GM19351 (cell line): ENCODE results near the gene RAD23B.
"Not testable (repeated sequence)": the region's sequence is repeated elsewhere in the genome, so short reads cannot be mapped to it uniquely, and the experiment has no call there.

Experiments
- ATAC-seq: cut with Tn5 transposase; IDR thresholded peaks from one replicate; pipeline ENCODE4 v1.9.1; 2021; ENCODE audit warnings: mild to moderate bottlenecking, moderate library complexity; ENCODE audit not compliant: unreplicated experiment

Gene RAD23B

DNA sequence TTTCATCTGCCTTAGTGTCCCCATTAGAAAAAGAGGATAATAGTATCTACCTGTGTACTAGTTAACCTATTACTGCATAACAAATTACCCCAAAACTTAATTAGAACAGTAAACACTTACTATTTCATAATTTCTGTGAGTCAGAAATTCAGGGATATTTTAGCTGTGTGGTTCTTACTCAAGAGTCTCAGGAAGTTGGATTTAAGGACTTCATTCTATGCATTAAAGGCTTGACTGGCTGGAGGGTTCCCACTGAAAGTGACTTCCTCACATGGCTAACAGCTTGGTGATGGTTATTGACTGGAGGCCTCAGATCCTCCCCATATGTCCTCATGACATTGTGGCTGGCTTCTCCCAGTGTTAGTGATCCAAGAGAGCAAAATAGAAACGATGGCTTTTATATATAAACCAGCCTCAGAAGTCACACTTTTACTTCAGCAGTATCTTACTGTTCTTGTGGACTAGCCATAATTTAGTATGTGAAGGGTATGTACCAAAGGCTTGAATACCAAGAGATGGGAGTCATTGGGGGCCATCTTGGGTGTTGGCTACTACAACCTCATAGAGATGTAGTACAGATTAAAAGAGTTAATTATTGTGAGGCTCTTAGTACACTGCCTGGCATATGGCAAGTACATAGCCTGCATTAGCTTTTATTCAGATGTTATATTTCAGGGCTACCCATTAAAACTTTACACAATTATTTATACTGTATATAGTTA lies 9.9 kb downstream of the RAD23B start:
- ATAC-seq, result no peak

DNA sequence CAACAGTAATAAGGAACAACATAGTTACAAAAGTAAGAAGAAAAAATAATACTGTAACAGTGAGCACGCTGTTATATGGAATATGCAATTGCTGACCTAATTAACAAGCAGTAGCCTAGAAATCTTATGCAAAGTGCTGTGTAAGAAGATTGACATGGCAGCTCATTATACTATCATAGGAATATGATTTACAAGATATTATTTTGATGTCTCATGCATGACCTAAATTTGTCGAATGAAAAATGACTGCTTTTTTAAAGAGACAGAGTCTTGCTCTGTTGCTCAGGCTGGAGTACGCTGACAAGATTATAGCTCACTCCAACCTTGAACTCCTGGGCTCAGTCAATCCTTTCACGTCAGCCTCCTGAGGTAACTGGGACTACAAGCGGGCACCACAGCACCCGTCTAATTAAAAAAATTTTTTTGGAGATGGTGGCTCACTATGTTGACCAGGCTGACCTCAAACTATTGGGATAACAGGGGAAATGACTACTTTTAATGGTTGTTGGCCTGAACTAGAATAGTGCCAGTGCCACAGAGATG lies 10.5 kb downstream of the RAD23B start:
- ATAC-seq, result no peak

DNA sequence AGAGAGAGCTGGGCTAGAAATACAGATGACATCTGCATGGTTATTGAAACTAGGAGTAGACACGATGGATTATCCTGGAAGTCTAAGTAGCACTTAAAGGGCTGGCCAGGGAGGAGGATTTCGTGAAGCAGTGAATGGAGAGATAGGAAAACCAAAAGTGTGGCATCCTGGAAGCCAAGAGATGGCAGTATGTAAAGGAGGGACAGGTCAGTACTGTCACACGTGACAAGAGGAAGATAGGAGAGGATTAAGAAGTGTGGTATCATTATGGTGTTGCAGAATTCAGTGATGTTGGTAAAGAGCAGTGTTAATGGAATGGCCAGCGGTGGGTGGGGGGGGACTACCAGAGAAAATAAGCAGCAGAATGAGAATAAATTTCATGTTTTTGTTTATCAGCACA lies 11.7 kb downstream of the RAD23B start:
- ATAC-seq, result no peak

DNA sequence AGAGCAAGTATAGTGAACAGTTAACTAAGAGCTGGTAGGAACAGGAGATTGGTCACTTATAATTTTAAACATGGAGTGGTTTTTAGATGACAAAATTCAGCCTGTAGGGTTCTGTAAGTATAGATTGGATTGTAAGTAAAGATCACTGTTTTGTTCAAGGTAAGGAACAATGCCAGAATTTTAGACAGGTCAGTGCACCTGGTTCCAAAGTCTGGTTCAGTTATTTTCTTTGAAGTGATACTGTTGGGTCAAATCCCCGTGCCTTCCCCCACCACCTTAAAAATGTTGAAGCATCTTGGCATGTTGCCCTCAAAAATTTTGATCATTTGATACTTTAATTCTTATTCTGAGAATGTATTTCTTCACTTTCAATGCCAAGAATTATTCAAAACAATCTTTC lies 12.9 kb downstream of the RAD23B start:
- no peak for ATAC-seq

DNA sequence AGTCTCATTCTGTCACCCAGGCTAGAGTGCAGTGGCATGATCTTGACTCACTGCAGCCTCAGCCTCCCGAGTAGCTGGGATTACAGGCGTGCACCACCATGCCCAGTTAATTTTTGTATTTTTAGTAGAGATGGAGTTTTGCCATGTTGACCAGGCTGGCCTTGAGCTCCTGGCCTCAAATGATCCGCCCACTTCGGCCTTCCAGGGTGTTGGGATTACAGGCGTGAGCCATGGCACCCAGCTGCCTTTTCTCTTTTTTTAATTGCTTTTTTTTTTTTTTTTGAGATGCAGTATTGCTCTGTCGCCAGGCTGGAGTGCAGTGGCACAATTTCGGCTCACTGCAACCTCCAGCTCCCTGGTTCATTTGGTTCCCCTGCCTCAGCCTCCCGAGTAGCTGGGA lies 13.5 kb downstream of the RAD23B start:
- not testable (repeated sequence) for ATAC-seq

DNA sequence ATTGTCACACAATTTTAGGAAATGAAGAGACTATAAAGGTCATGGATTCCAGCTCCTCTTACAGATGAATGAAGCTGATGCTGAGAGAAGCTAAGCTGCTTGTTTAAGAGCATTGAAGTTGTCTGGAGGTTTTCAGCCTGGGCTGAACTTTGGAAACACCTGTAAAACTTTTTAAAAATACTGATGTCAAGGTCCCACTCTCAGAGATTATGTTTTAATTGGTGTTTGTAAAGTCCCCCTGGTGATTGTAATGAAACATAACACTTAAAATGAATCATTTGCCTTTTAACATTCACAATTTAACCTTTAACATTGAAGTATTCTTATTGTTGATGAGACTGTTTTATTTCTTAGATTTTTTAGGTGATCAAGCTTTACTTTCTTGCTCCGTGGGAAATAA lies 16.4 kb downstream of the RAD23B start:
- ATAC-seq, result no peak

DNA sequence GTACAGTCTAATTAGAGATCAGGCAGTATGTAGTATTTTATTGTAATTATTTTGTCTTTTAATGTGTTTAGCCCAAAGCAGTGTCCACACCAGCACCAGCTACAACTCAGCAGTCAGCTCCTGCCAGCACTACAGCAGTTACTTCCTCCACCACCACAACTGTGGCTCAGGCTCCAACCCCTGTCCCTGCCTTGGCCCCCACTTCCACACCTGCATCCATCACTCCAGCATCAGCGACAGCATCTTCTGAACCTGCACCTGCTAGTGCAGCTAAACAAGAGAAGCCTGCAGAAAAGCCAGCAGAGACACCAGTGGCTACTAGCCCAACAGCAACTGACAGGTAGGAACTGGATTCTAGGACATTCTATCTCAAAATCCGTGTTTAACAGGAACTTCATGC lies 23.2 kb downstream of the RAD23B start:
- no peak for ATAC-seq

DNA sequence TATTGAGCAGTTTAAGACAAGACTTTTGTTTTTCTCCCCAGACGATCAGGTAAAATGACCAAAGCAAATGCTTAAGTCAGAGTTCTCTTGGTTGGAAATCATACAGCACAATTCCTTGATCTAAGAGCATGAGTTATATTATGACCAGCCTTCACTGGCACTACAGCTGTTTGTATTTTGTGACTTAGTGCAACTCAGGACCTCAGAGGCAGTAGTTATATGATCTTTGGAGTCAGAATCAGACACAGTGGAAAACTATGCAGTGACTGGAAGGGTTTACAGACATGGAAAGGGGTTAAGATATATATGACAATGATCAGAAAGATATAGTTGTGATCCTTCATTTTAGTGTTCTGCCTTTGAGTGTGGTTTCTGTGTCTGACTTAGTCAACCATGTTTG lies 24.3 kb downstream of the RAD23B start:
- ATAC-seq, result no peak

DNA sequence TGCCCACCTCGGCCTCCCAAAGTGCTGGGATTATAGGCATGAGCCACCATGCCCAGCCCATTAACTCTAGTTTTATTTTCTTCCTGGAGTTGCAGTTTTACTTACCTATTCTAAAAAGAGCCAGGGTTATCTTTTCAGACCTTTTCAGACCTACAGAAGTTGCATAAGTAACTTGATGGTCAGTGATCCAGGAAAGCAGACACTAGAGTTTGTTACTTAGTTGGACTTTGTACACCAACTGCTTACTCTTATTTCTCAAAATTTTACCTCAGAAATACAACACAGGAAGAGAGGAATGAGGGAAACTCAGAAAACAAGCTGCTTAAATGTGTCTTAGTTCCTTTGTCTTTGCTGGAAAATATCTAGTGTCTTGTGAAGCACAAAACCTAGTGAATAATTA lies 25.4 kb downstream of the RAD23B start:
- ATAC-seq, result no peak

DNA sequence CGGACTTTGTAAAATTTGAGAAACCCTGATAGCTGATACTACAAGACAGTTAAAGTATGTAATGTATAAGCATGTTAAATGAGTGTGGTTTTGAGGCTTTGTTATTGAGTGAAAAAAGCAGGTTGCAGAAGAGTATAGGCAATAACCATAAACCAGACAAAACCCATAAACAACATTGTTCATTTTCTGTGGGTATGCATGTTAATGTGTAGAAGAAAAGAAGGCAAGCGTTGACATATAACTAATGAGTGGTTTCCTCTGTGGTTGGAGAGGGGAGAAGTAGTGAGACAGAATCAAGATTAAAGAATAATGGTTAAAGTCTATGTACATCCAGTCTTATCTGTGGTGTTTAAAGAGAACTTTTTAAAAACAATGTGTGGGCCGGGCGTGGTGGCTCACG lies 26.2 kb downstream of the RAD23B start:
- ATAC-seq, result no peak

DNA sequence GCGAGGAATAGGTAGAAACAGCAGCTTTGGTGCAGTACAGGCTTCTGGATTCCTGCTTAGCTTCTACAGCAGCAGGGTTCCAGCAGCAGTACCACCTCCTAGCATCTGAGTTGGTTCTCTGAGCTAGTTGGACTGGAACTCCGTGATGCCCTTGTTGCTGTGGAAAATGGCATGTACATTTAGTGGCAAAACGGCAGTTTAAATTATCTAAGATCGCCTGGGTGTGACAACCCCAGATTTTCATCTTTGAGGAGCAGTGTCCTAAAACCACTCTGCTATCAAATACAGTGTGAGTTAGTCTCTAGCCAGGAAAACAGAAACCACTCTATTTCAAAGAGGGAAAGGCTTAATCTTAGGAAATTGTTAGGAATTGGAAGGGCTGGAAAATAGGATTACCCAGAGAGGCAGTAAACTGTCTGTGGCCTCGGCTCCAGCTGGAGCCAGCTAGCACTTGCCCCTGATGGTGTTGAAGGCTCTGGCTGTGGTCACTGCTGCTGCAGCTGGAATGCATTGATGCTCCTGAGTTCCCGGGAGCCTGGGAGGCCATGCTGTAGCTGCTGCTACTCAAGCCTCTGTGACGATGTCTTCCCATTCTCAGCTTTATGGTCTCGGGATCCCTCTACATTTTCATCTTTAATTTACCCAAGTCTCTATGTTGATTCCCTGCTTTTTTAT lies 29.4 kb downstream of the RAD23B start:
- ATAC-seq, result no peak

DNA sequence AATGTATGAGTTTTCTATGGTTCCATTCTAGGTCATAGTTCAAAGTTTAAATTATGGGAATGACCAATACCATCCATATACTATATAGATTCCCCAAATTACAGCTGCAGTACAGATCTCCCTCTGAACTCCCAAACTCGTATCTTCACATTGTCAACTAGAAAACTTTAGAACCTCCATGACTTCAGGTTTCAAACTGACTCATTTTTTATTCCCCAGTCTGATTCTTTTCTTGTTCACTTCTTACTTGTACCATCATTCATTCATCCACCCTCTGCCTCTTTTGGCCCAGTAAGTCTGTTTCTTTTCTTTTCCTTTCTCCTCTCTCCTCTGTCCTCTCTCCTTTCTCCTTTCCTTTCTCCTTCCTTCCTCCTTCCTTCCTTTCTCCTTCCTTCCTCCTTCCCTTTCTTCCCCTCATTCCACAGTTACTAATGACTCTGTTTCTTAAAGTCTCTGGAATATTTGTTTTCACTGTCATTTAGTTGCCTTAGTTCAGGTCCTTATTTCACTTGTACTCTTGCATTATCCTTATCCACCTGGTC lies 30.5 kb downstream of the RAD23B start:
- ATAC-seq, result no peak

DNA sequence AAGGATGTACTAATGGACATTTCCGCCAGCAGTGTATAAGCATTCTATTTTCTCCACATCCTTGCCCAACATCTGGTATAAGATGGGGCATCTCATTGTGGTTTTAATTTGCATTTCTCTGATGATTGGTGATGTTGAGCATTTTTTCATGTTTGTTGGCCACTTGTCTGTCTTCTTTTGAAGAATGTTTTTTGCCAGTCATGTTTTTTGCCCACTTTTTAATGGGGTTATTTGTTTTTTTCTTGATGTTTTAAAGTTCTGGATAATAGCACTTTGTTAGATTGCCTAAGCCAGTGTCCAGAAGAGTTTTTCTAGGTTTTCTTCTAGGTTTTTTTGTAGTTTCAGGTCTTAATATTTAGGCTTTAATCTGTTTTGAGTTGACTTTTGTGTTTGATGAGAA lies 31.7 kb downstream of the RAD23B start:
- ATAC-seq, result no peak

DNA sequence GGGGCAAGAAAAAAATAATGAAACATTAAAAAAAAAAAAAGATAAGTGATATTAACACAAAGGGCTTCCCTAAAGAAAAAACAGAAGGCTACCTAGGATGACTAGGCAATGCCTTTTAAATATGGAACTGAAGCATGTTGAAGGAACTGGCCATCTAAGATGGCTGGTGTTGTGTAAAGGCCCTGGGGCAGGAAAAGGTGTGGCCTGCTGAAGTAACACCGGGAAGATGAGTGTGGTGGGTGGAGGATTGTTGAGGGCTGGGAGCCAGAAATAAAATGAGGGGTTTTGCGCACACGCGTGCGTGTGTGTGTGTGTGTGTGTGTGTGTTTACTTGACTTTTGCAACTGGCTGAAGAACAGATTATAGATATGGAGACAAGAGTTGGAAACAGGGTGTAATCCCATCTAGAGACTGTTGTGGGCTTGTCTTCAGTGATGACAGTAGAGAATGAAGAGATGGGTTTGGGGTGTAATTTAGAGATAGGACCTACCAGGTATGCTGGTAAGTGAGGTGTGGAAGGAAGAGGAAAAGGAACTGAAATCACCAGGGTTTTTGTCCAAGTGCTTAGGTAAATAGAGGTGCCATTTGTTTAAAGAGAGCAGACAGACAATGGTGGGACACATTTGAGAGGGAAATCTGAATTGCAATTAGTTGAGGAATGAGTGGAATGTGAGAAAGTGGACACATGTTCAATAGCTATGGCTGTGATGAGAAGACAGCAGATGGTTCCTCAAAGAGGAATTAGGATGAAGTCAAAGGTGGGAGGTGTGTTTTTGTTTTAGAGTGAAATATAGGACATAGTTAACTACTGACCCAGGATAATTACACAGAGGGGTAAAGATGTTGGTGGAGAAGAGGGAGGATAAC lies 33.9 kb downstream of the RAD23B start:
- ATAC-seq, result peak; percentile 37

DNA sequence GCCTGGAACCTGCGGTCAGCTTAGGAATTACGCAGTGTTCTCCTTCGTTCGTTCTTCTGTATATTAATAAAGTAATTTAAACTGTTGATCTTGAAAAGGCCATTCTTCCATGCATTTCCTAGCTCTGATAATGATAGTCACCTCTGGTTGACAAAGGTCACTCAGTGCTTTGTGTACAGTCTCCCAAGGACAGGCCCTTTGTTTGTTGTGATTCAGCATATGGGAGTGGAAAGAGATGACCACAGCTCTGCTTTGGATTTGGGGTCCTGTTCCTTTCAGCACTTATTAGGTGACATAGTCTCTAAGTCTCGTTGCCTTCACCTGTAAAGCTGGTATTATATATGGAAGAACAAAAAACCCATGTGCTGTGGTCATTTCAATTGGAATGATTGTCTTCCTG lies 39.6 kb downstream of the RAD23B start:
- no peak for ATAC-seq

DNA sequence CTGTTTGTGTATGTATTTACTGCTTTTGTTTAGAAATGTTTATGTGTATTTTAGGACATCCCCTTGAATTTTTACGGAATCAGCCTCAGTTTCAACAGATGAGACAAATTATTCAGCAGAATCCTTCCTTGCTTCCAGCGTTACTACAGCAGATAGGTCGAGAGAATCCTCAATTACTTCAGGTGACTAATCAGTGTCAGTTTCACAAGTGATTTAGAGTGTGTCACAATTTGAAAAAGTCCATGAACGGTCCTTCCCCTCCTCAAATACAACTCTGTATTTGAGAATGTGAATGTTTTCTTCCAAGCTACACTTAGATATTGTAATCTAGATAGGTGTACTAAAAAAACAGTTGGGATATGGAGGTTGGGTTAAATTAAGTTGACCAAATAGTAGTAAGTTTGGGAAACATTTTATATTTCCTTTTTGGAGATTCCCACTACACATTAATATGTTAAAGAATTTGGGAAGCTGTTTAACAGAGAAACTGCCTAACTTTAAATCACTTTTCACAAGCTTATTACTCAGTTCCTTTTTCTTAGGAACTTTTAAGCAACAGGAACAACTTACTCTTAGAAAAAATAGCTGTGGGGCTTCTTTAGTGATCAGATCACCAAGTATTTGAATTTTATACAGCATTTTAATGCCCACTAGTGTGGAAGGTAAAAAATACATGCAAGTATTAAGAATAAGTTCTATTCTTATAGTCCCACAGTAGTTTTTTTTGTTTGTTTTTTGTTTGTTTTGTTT lies 40.9 kb downstream of the RAD23B start:
- no peak for ATAC-seq

DNA sequence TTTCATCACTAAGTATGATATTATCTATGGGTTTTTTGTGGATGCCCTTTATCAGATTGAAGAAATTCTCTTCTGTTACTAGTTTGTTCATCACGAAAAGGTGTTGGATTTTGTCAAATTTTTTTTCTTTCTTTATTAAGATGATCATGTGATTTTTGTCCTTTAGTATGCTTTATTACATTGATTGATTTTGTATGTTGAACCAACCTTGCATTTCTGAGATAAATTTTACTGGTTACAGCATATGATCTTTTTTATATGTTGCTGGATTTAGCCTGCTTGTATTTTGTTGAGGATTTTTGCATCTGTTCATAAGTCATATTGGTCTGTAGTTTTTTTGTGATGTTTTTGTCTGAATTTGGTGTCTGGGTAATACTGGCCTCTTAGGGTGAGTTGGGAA lies 42.8 kb downstream of the RAD23B start:
- ATAC-seq, result no peak

DNA sequence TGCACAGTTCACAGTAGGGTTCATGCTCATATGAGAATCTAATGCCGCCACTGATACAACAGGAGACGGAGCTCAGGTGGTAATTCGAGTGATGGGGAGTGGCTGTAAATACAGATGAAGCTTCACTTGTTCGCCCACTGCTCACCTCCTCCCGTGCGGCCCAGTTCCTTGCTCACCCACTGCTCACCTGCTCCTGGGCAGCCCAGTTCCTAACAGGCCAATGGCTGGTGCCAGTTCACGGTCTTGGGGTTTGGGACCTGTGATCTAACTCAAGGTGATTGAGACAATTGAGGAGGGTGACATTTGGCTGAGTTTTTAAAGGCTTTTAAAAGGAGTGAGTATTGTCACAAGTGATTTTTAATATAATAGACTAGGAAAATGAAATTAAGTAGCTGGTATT lies 45.4 kb downstream of the RAD23B start:
- ATAC-seq, result no peak

DNA sequence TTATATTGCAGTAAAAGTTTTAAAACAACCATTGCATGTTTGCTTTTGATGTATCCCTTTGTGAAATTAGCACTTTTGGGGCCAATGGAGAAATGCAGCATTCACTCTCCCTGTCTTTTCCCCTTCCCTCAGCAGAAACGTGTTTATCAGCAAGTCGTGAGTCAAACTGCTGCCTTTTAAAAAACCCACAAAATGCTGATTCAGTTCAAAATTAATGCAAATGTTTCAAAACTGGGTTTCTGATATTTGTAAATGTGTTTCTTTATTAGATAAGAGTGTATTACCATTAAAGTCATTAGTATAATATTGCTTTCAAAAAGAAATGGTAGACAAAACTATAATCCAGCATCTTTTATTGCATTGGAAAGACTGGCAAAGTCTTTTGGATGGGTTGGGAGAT lies 47.3 kb downstream of the RAD23B start:
- no peak for ATAC-seq

DNA sequence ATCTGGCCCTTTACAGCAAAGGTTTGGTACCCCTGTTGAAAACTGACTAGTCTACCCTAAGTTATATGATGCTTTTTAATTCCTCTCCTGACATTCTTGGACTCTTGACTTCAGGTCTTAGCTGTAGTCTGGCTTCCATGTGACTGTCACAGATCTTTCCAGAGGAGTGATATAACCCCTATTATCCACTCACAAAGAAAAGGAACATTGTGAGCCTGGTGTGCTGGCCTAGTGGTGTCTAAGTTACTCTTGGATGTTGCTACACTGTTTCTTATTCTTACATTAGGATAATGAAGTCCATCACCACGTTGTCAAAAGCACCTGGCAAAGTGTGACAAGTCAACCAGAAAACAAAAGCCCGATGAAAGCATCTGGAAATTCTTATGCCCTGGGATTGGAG lies 49.8 kb downstream of the RAD23B start:
- ATAC-seq, result no peak

DNA sequence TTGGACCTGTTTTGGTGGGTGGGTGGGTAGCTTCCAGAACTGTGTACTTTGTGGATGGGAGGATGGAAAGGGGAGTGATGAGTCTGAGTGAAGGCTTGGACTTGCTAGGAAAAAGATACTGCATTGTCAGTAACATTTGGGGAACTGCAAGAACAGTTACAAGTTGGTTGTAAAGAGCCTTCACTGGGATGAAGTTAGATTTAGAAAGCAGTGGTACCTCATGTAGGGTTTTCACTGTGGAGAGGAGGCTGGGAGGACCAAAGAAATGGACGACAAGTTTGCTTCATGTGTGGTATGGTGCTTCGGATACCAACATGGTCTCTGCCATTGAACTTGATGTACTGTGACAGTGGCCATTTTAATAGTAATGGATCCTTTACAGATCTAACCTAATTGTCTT lies 50.3 kb downstream of the RAD23B start:
- ATAC-seq, result no peak
